ENCODE data around the gene PITRM1.
"Not testable (repeated sequence)": the region's sequence is repeated elsewhere in the genome, so short reads cannot be mapped to it uniquely, and the experiment has no call there.

Gene PITRM1

GRCh38 chr10:3172446-3173170, at the start of gene PITRM1:
TSS of gene PITRM1 (minus strand) at chr10:3172782. CDS start at chr10:3172772, 10 bp downstream.
- DNase-seq (ENCODE audit: low read depth): peak; percentile 99

GRCh38 chr10:3222068-3222467, 49.5 kb upstream of the PITRM1 start:
- DNase-seq (ENCODE audit: low read depth): peak; percentile 35

GRCh38 chr10:3221601-3222000, 49.0 kb upstream of the PITRM1 start:
- not testable (repeated sequence) for DNase-seq (ENCODE audit: low read depth)

GRCh38 chr10:3220853-3221252, 48.3 kb upstream of the PITRM1 start:
- peak; percentile 90 for DNase-seq (ENCODE audit: low read depth)

- DNase-seq (ENCODE audit: low read depth): not testable (repeated sequence)
Measured at GRCh38 chr10:3219021-3219628, 46.5 kb upstream of the PITRM1 start.

- DNase-seq (ENCODE audit: low read depth): no peak
Measured at GRCh38 chr10:3217853-3218252, 45.3 kb upstream of the PITRM1 start.

GRCh38 chr10:3217301-3217700, 44.7 kb upstream of the PITRM1 start:
- DNase-seq (ENCODE audit: low read depth): peak; percentile 91

- no peak for DNase-seq (ENCODE audit: low read depth)
Measured at GRCh38 chr10:3215153-3215775, 42.7 kb upstream of the PITRM1 start.

- DNase-seq (ENCODE audit: low read depth): no peak
Measured at GRCh38 chr10:3213758-3214515, 41.4 kb upstream of the PITRM1 start.

- no peak for DNase-seq (ENCODE audit: low read depth)
Measured at GRCh38 chr10:3213208-3213607, 40.6 kb upstream of the PITRM1 start.

- DNase-seq (ENCODE audit: low read depth): no peak
Measured at GRCh38 chr10:3210251-3210877, 37.8 kb upstream of the PITRM1 start.

- DNase-seq (ENCODE audit: low read depth): no peak
Measured at GRCh38 chr10:3208481-3209406, 36.2 kb upstream of the PITRM1 start.

- no peak for DNase-seq (ENCODE audit: low read depth)
Measured at GRCh38 chr10:3207351-3207750, 34.8 kb upstream of the PITRM1 start.

GRCh38 chr10:3206511-3207157, 34.1 kb upstream of the PITRM1 start:
- DNase-seq (ENCODE audit: low read depth): no peak

- no peak for DNase-seq (ENCODE audit: low read depth)
Measured at GRCh38 chr10:3203972-3204371, 31.4 kb upstream of the PITRM1 start.

- peak; percentile 20 for DNase-seq (ENCODE audit: low read depth)
Measured at GRCh38 chr10:3203016-3203811, 30.6 kb upstream of the PITRM1 start.

GRCh38 chr10:3201796-3202195, 29.2 kb upstream of the PITRM1 start:
- no peak for DNase-seq (ENCODE audit: low read depth)

- DNase-seq (ENCODE audit: low read depth): no peak
Measured at GRCh38 chr10:3199488-3199887, 26.9 kb upstream of the PITRM1 start.

GRCh38 chr10:3198900-3199299, 26.3 kb upstream of the PITRM1 start:
- DNase-seq (ENCODE audit: low read depth): no peak
